ENCODE results near the gene FAM131A.

FAM131A gene

GRCh38 chr3:184355261-184356040 lies 18.1 kb downstream of the FAM131A start:
- DNase-seq (ENCODE audit: low read depth), result no peak
- no peak for TF ChIP-seq CTCF (IDR thresholded peaks at IDR 0.05; ENCODE audit: control insufficient read depth, insufficient read depth, low read depth, low read length, missing control alignments)
- no peak overlapping the region for H3K4me3 ChIP-seq (ENCODE audit: control insufficient read depth, low read depth, low read length)

GRCh38 chr3:184357248-184358123 lies 20.1 kb downstream of the FAM131A start:
- DNase-seq (ENCODE audit: low read depth), result no peak
- H3K4me3 ChIP-seq (ENCODE audit: control insufficient read depth, low read depth, low read length), result no peak overlapping the region
- TF ChIP-seq CTCF (IDR thresholded peaks at IDR 0.05; ENCODE audit: control insufficient read depth, insufficient read depth, low read depth, low read length, missing control alignments), result no peak

GRCh38 chr3:184358124-184358767 lies 20.8 kb downstream of the FAM131A start:
- H3K4me3 ChIP-seq (ENCODE audit: control insufficient read depth, low read depth, low read length), result no peak overlapping the region
- DNase-seq (ENCODE audit: low read depth), result no peak
- TF ChIP-seq CTCF (IDR thresholded peaks at IDR 0.05; ENCODE audit: control insufficient read depth, insufficient read depth, low read depth, low read length, missing control alignments), result no peak

GRCh38 chr3:184358921-184359350 lies 21.5 kb downstream of the FAM131A start:
- DNase-seq (ENCODE audit: low read depth), result no peak
- no peak overlapping the region for H3K4me3 ChIP-seq (ENCODE audit: control insufficient read depth, low read depth, low read length)
- no peak for TF ChIP-seq CTCF (IDR thresholded peaks at IDR 0.05; ENCODE audit: control insufficient read depth, insufficient read depth, low read depth, low read length, missing control alignments)

- no peak for TF ChIP-seq CTCF (IDR thresholded peaks at IDR 0.05; ENCODE audit: control insufficient read depth, insufficient read depth, low read depth, low read length, missing control alignments)
- H3K4me3 ChIP-seq (ENCODE audit: control insufficient read depth, low read depth, low read length), result no peak overlapping the region
- DNase-seq (ENCODE audit: low read depth), result no peak
Observed at GRCh38 chr3:184359610-184360009, 22.2 kb downstream of the FAM131A start.
